ENCODE measurements around the gene CHTF8. TPM values are rescaled to one million over a fixed set of nuclear protein-coding genes. Genes with fewer than 3 reads are reported as not detected.

The CHTF8 gene
- total RNA-seq, 1 experiment from 2014 or later: 30.5 TPM

GRCh38 chr16:69113216-69113615 lies 19.2 kb downstream of the CHTF8 start:
- DNase-seq (ENCODE audit: low spot score): no peak

GRCh38 chr16:69112285-69113129 lies 19.9 kb downstream of the CHTF8 start:
- peak; percentile 56 for DNase-seq (ENCODE audit: low spot score)

GRCh38 chr16:69111876-69112230 lies 20.5 kb downstream of the CHTF8 start:
- no peak for DNase-seq (ENCODE audit: low spot score)

GRCh38 chr16:69111216-69111875 lies 21.0 kb downstream of the CHTF8 start:
- no peak for DNase-seq (ENCODE audit: low spot score)

GRCh38 chr16:69110406-69110805 lies 22.0 kb downstream of the CHTF8 start:
- DNase-seq (ENCODE audit: low spot score): no peak

GRCh38 chr16:69109486-69110270 lies 22.7 kb downstream of the CHTF8 start:
- DNase-seq (ENCODE audit: low spot score): no peak

- no peak for DNase-seq (ENCODE audit: low spot score)
These were observed 23.5 kb downstream of the CHTF8 start for GRCh38 chr16:69108905-69109252.

- no peak for DNase-seq (ENCODE audit: low spot score)
These were observed 24.1 kb downstream of the CHTF8 start for GRCh38 chr16:69108064-69108904.

- no peak for DNase-seq (ENCODE audit: low spot score)
These were observed 24.9 kb downstream of the CHTF8 start for GRCh38 chr16:69107316-69107962.

GRCh38 chr16:69106491-69107315 lies 25.7 kb downstream of the CHTF8 start:
- DNase-seq (ENCODE audit: low spot score): no peak

- DNase-seq (ENCODE audit: low spot score): peak; percentile 51
These were observed 26.7 kb downstream of the CHTF8 start, which contains the start of gene HAS3 for GRCh38 chr16:69105501-69106361. TSS of gene HAS3 (plus strand) at chr16:69105653. CDS start at chr16:69109396, 3,743 bp downstream.

- no peak for DNase-seq (ENCODE audit: low spot score)
These were observed 32.2 kb downstream of the CHTF8 start for GRCh38 chr16:69100071-69100691.

GRCh38 chr16:69095193-69095592 lies 37.2 kb downstream of the CHTF8 start:
- no peak for DNase-seq (ENCODE audit: low spot score)

GRCh38 chr16:69094501-69094900 lies 37.9 kb downstream of the CHTF8 start:
- no peak for DNase-seq (ENCODE audit: low spot score)

GRCh38 chr16:69093974-69094373 lies 38.4 kb downstream of the CHTF8 start:
- no peak for DNase-seq (ENCODE audit: low spot score)

- DNase-seq (ENCODE audit: low spot score): peak; percentile 55
These were observed 43.1 kb downstream of the CHTF8 start for GRCh38 chr16:69089091-69089910.

GRCh38 chr16:69088684-69089083 lies 43.7 kb downstream of the CHTF8 start:
- no peak for DNase-seq (ENCODE audit: low spot score)

GRCh38 chr16:69087161-69087581 lies 45.2 kb downstream of the CHTF8 start:
- no peak for DNase-seq (ENCODE audit: low spot score)

Data from A172 (cell line).